GM12872 (cell line): ENCODE results near the gene MED12L.

Source experiments
- TF ChIP-seq, protein P1 (sequence below): IDR thresholded peaks from 3 replicates; pipeline ENCODE4 v1.5.1; 2011; ENCODE audit warnings: low read depth, mild to moderate bottlenecking, low read length, moderate library complexity; ENCODE audit not compliant: insufficient read depth

The MED12L gene

DNA sequence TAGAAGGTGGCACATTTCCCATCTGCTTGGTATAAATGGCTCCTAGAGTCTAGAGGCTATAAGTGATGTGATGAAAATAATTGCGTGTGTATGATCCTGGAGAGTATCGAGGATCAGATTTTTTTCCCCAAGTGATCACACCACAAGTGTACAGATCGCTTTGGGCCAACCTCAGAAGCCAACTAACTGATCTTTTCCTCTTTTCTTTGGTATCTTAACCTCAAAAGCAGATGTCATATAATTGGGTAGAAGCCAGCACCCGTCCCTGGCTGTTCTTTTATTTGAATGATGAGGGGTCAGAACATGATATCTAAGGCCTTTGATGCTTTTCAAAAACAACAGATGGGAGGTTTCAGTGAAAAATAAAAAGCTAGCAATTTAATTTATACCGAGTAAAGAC lies 189.6 kb downstream of the MED12L start:
- TF ChIP-seq, protein P1, sequence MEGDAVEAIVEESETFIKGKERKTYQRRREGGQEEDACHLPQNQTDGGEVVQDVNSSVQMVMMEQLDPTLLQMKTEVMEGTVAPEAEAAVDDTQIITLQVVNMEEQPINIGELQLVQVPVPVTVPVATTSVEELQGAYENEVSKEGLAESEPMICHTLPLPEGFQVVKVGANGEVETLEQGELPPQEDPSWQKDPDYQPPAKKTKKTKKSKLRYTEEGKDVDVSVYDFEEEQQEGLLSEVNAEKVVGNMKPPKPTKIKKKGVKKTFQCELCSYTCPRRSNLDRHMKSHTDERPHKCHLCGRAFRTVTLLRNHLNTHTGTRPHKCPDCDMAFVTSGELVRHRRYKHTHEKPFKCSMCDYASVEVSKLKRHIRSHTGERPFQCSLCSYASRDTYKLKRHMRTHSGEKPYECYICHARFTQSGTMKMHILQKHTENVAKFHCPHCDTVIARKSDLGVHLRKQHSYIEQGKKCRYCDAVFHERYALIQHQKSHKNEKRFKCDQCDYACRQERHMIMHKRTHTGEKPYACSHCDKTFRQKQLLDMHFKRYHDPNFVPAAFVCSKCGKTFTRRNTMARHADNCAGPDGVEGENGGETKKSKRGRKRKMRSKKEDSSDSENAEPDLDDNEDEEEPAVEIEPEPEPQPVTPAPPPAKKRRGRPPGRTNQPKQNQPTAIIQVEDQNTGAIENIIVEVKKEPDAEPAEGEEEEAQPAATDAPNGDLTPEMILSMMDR, result no peak

DNA sequence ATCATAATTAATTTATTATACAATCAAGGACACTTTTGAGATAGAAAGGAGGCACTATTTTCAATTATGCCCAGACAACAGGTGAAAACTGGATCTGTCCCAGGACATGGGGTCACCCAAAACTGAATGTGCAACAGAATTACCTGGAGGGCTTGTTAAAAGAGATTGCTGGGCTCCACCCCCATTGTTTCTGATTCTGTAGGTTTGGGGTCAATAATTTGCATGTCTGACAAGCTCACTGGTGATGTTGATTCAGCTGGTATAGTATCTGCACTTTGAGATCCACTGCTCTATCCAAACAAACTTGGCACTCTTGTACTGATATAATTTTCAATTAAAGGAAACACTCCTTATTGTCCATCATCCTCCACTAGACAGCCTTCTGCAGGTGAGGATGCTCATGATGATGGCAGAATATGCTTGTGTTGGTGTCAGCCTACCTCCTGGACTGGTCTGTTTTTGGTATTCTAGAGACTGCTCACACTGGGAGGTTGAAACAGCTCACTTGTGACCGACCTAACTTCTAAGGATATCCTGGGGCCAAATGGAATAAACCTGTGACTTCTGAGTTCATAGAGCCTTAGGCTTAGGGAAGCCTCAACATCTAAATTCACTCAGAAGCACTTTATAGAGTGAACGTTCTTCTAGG lies 190.7 kb downstream of the MED12L start:
- TF ChIP-seq, protein P1, result no peak

GRCh38 chr3:151276687-151277042 lies 191.2 kb downstream of the MED12L start:
- TF ChIP-seq, protein P1, result no peak

GRCh38 chr3:151278230-151278629 lies 192.8 kb downstream of the MED12L start, which contains the start of gene P2RY14:
Gene P2RY14 (minus strand): TSS chr3:151278542. CDS start chr3:151214316, 64,226 bp downstream.
- TF ChIP-seq, protein P1, result no peak

DNA sequence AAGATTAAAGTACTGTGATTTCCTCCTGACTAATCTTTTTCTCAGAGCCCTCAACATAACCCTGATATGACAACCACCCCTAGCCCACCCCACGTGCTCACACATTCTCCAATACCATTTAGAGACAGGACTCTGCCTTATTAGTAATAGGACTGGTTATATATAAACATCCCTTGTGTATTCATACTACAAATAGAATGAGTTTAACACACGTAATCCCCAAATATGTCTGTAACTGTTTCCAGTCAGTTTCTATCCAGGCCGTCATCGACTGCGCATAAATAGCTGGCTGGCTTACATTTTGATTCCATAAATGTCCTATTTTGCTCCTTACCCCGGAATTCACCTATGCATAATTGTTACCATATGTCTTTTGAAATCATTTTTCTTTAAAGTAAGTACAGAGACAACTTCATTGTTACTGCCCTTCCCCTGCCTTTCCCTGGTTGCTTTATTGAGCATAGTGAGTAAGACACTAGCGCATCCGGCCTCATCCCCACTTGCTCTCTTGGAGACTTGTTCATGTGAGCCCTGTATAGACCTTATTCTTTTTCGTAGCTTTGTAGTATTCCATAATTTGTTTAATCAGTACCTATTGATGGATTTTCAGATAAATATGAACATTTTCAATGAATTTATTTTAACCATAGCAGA lies 196.3 kb downstream of the MED12L start:
- TF ChIP-seq, protein P1, result no peak

GRCh38 chr3:151282921-151283320 lies 197.5 kb downstream of the MED12L start:
- TF ChIP-seq, protein P1, result peak; percentile 48; the same call in 2 of the 3 replicates

DNA sequence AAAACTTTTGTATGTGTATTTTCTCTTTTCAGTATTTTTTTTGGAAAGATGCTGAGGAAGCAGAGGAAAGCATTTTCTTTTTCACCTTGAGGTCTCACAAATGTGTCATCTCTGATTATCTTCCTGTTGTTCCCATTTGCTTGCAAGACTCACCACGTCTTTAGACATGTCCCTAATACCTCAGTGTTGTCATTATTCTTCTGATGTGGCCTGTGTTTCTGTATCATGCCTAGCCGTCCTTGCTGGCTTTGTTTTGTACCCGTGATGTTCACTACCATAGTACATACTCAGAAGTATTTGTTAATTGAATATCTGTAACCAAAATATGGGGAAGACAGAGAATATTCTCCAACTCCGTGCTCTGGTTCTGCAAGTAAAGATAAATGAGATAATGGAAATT lies 197.9 kb downstream of the MED12L start:
- TF ChIP-seq, protein P1, result no peak
